HG03354 (cell line): ENCODE results near the gene IL17D.
"Not testable (repeated sequence)": the region's sequence is repeated elsewhere in the genome, so short reads cannot be mapped to it uniquely, and the experiment has no call there.

Source experiments
- ATAC-seq: cut with Tn5 transposase; IDR thresholded peaks from one replicate; pipeline ENCODE4 v1.9.1; 2021; ENCODE audit warnings: mild to moderate bottlenecking; ENCODE audit not compliant: unreplicated experiment, poor library complexity, severe bottlenecking

Gene IL17D, protein sequence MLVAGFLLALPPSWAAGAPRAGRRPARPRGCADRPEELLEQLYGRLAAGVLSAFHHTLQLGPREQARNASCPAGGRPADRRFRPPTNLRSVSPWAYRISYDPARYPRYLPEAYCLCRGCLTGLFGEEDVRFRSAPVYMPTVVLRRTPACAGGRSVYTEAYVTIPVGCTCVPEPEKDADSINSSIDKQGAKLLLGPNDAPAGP

DNA sequence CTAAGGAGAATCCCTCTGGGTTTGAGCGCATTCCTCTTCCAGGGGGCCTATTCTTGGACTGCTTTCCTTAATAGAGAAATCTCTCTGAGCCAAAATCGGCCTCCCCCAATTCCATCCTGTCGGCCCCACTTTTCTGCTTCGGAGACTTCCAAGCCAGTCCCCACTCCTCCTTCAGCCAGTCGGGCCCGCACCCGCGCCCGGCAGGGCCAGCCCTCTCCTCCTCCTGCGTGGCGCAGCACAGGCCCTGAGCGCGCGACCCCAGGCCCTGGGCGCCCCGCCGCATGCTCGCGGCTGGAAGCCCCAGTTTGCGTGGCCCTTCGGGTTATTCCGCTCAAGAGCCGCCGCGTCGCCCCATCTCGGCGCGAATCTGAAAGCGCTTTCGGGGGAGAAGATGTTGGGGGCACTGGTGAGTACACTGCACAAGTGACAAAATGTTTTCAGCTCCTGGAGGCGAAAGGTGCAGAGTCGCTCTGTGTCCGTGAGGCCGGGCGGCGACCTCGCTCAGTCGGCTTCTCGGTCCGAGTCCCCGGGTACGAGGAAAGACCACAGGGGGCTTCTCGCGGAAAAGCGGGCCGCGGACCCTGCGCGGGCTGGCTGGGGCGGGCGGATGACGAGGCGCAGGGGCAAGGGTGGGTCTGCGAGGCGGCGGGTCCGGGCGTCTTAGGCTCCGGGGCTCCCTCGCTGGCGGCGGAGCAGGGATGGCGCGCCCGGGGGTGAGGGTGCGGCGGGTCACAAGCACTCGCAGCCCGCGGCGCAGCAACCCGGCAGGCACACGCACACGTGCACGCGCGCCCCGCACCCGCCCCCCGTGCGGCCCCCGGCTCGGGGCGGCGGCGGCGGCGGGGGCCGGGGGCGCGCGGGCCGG, at the start of gene IL17D:
Gene IL17D, plus strand, starts transcription at position 785 of the 865 bp plus-strand sequence. CDS start 303 bp downstream, outside the sequence.
- ATAC-seq = peak; percentile 46

DNA sequence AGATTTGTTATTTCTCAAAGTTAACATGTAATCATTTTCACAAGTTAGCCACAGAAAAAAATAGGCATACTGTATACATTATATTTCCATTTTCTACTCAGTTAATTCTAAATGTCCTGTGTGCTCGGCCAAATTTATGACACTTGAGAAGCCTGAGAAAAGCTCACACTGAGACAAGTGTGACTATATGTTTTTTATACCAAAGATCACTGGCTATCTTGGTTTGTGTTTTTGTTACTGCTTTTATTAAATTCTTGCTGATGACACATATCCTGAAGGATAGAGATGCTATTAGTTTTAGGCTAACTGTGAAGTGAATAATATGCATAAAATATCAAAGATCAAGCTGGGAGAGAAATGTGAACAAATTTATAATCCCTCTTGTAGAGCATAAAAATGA, 49.3 kb upstream of the IL17D start:
- ATAC-seq = no peak

- ATAC-seq = no peak
Observed at GRCh38 chr13:20658451-20659040, 45.0 kb upstream of the IL17D start.

DNA sequence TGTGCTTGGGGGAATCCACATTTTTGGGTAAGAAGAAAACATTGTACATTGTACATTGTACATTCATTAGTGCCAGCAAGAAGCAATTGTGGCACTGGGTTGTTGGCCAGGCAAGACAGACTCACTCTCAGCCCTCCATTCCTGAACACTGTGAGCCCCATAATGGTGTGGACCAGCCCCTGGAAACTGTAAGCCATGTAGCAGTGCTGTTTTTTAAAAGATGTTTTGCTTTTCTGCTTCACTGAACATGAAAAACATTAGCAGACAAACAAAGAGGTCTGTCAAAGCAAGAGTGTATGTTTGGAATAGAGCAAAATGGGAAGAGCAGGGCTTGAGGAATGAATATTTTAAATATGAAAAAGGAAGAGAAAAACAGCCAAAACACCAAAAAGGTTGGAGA, 39.1 kb upstream of the IL17D start:
- no peak for ATAC-seq

DNA sequence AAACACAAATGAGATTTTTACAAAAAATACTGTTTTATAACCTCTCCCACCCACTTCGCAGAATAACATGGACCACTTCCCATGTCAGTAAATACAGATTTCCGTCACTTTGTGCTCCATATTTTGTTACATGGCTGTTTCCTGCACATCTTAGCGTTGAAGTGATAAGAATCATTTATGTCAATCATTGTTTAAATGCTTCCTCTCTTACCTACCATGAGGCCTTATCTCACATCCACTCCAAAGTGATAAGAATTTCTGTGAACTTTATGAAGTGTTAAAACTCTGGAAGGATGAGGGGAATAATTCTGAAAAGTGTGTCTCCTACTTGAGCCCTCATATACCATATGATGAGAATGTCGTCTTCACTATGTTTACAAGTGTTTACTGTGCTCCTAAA, 36.6 kb upstream of the IL17D start:
- no peak for ATAC-seq

DNA sequence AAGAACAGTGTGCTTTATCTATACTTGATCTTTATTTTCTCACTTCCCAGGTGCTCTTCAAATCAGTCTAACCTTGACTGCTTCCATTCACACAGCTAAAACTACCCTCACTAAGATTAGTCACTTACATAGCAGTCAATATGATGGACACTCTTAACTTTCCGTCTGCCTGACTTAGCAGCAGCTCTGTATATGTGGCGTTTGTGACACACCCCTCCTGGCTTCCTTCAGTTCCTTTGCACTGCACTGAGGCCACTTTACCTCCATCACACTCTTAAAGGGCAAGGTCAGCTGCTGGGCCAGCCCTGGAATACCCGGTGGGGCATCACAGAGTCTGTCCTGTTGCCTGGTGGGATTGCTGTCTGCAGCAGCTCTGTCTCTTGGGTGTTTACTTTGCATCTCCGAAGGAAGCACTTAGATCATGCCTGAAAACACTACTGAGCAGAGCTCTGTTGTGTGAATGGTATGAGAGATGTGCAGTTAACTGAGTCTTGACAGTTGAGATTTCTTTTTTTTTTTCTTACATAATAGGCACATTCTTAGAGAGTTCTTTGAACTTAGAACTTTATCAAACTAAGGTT, 35.6 kb upstream of the IL17D start:
- ATAC-seq = no peak

DNA sequence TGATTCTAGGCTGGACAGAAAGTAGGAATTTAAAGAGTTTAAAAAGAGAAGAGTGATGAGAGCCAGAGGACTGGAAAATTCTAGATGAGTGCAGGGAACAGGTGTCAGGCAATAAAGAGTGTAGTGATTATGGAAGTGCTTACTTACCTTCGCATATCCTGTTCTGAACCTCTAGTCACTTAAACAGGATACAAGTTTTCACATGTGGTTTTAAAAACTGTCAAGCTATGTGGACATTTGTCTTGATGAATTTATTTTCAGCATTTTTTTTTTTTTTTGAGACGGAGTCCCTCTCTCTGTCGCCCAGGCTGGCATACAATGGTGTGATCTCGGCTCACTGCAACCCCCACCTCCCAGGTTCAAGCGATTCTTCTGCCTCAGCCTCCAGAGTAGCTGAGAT, 34.3 kb upstream of the IL17D start:
- ATAC-seq = no peak

DNA sequence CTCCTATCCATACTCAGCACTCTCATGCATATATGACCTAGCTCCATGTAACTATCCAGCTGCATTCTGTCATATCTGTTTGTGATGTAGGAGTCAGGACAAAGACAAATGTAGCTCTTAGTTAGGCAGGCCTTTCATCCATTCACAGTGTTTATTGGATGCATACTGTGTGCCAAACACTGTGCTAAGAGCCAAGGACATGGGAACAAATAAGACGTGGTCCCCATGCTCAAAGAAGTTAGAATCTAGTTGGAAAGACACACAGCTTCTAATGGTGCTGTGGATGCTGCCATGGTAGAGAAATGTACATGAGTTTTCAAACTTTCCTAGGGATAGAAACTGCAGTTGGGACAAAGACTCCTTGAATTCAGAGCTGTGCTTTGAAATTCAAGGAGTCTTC, 31.7 kb upstream of the IL17D start:
- no peak for ATAC-seq

DNA sequence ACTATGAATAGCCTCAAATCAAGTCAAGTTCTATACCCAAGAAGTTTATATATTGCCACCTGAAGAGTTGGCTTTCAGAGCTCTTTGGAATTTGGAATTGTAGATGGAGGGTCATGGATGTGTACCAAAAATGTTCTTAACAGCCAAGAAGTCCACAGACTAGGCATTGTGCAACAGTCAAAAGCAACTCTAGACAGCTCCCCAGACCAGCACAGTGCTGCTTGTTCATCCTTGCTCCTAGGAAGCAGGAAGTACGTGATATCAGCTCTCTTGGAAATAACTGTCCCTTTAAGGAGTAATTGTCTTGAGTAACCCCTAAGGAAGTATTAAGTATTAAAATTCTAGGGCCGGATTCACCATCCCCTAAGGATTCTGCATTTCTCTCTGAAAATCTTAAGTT, 30.7 kb upstream of the IL17D start:
- no peak for ATAC-seq

DNA sequence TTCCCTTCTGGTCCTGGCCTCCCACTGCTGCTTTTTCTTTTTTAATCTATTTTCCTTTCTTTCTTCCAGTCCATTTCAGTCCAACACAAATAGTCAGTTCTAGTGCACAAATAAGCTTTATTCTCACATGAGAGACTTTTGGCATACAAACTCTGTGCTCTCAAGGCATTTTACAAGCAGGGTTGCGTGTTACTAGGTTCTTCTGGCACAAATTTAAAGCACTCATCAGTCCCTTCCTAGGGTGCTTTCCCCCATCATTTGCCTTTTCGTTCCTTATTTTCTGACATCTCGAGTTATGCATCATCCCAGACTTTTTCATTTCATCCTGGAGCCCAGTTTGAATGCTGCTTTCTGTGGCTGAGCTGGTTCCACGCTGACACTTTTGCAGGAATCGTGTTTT, 29.8 kb upstream of the IL17D start:
- ATAC-seq = no peak

GRCh38 chr13:20676213-20676612, 27.3 kb upstream of the IL17D start:
- ATAC-seq = no peak

- not testable (repeated sequence) for ATAC-seq
Observed at GRCh38 chr13:20678606-20679005, 24.9 kb upstream of the IL17D start.

DNA sequence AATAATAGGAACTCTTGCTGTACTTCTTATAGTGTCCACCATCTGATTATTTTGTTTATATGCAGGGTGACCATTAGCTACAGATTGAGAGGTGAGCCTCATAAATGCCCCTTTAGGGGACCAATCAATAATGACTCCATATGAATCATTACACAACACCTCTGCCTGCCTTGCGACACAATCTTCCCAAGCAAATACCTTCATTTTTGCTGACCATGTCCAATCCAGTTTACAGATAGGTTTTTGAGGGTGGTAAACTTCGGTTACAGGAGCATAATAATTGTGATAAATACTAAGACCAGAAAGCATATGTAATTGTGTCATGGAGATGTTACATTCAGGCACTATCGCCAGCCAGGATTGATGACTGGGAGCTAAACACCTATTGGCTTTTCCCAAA, 23.6 kb upstream of the IL17D start:
- ATAC-seq = no peak

DNA sequence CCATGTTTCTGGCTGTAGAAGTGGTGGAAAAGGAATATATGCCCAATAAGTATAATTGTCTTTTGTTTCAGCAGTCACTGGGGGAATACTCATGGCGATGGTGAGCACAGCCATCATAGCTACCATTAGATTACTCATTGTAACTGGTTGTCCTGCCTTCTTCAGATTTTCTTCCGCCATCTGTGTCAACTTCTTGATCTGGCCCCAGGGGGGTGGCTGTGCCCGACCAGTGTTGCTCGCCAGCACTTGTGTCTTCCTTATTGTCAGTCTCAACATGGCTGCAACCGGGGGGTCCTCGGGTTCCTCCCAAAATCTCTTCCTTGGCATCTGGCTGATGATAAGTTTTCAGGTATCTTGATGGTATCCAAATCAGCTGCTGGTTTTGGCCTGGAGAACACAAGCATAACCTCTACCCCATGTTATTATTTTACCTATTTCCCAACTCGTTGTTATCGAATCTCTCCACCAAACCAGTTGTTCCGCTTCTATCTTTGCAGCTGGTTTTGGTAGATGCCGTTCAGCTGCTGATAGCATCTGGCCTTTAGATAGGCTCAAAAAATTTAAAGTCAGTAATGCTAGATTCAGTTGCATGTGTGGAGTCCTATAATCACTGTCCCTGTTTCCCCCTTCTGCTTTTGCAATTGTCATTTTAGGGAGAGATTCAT, 23.0 kb upstream of the IL17D start:
- ATAC-seq = no peak

DNA sequence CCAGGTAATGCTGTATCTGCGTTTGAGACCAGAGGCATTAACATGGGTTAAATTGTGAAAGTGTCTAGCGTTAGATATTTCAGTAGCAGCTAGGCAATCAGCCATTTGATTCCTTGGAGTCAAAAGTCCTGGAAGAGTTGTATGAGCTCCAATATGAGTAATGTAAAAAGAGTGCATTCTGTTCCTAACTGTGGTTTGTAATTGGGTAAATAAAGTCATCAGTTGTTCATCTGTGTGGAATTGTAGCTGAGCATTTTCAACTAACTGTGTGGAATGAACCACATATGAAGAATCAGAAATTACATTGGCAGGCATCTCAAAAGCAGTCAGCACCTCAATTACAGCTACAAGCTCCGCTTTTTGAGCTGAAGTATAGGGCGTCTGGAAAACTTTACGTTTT, 22.0 kb upstream of the IL17D start:
- ATAC-seq = not testable (repeated sequence)

DNA sequence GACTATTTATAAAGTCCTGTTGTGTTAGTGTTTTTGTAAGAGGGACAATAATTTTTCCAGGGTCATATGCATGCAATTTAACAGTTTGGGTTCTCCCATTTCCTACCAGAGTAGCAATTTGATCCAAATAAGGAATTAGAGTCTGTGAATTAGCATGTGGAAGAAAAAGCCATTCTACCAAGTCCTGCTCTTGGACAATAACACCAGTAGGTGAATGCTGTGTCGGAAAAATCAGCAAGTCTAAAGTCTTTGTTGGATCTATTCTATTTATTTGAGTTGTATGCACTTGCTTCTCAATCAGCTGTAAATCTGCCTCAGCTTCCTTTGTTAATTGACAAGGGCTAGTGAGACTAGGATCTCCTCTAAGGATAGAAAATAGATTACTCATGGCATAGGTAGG, 21.4 kb upstream of the IL17D start:
- ATAC-seq = no peak

GRCh38 chr13:20684041-20684440, 19.5 kb upstream of the IL17D start:
- ATAC-seq = no peak

DNA sequence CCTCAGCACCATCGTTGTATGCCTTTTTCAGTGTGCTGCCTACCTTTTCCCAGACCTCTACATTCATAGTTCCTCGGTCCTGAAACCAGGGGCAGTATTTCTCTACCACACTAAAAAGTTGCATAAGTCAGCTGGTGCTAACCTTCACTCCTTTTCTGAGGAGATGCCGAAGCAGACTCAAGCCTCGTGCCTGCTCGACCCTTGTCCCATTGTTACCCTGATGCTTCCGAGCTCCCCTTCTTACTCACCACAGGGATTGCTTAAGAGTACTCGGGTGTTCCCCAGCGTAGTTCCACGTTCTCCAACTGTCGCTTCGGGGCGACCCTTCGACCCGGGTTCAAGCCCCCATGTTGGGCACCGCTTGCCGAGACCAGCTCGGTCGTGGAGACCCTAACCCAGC, 19.0 kb upstream of the IL17D start:
- no peak for ATAC-seq

DNA sequence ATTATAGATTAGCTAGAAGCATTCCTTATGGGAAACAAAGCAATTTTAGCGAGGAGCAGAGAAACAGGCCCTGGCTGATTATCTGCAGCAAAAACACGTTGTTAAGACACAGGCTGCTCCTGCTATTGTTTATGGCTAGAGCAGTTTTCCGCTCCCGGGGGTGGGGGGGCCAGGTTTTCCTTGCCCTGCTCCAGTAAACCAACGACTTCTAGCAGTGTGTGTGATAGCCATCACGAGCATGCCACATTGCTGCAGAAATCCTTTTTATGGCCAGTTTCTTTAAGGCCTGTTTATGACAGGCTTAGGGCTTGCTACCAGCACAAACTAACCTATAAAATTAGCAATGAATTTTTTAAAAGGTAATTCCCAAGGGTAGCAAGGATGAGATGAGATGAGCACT, 18.4 kb upstream of the IL17D start:
- ATAC-seq = no peak

DNA sequence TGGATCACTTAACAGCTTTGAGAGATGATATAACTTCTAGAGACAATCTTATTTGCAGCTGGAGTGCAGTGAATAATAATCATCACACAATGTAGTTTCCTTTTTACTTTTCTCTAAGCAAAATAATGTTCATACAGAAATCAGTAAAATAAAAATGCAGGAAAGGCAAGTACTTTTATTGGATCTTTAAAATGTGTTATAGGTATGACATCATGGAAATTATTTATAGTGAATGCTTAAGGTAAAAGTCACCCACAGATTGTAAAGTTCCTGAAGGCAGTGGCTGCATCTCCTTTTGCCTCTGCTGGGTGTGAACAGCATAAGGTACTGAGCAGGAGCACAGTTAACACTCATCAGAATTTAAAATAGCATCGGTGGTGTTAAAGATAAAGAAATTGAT, 17.3 kb upstream of the IL17D start:
- ATAC-seq = no peak
